HG02938 (cell line): ENCODE results near the gene PDE2A.

ENCODE experiments used
- ATAC-seq: cut with Tn5 transposase; IDR thresholded peaks from one replicate; pipeline ENCODE4 v1.9.1; 2021; ENCODE audit warnings: mild to moderate bottlenecking, moderate library complexity; ENCODE audit not compliant: unreplicated experiment

The PDE2A gene

DNA sequence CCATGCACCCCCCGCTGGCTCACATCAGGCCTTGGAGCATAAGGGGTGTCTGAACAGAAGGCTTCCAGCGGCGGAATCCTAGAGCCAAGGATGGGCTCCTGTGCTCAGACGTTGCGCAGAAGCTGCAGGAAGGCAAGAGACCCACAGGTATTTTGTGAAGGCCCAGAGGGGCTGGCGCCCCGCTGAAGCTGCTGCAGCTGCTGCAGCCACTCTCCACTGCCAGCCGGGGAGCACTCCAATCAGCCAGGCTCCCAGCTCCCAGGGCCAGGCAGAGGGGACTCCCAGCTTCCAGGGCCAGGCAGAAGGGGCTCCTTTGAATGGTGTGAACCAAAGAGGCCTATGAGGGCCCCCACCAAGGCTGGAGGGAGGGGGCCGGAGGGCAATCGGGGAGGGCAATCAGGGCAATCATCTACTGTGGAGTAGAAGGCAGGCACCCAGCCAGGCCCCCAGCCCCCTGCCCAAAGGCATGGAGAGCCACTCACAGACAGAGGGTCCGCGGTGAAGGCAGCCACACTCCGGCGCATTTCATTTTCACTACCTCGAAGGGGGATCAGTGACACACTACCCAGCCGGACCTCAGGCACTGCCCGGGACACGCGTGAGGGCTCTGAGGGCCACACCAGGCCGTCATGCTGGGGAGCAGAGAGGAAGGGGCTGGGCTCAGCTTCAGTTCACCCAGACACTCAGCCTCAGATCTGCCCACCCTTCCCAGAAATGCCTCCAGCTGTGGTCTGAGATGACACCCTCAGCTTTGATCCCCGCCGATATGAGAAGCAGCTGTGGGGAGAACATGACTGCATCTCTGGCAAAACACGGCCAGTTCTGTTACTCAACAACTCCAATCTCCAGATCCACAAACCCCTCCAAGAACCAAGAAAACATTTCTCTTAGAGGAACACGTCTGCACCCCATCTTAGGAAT, 11.6 kb upstream of the PDE2A start:
- ATAC-seq, result no peak

GRCh38 chr11:72684236-72684912, 10.2 kb upstream of the PDE2A start:
- no peak for ATAC-seq

- ATAC-seq, result no peak
Measured at GRCh38 chr11:72683782-72684200, 9.6 kb upstream of the PDE2A start.

GRCh38 chr11:72682858-72683243, 8.6 kb upstream of the PDE2A start:
- ATAC-seq, result no peak

DNA sequence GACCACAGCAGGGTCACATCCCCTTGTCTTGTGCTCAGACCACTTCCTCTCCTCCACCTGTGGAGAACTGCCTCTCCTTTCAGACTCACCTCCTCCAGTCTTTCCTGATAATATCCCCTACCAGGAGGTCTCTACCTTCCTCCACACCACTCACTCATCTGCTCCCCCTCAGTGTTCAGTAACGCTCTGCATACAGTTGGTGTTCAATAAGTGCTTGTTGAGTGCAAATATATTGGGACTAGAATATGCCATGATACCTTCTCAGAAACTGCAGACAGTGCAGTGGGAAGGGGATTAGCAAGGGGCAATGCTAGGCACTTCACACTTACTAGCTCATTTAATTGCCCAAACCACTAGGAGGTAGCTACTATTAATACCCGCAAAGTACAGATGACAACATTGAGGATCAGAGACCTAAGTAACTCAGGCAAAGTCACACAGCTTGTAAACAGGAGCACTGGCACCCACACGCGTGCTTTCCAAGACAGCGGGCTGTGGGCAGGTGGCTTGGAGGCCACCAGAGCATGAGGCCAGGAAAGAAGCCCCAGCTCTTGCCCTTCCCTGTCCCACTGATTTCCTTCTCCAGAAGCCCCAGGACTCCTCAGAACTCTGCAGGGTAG, 8.1 kb upstream of the PDE2A start:
- no peak for ATAC-seq

DNA sequence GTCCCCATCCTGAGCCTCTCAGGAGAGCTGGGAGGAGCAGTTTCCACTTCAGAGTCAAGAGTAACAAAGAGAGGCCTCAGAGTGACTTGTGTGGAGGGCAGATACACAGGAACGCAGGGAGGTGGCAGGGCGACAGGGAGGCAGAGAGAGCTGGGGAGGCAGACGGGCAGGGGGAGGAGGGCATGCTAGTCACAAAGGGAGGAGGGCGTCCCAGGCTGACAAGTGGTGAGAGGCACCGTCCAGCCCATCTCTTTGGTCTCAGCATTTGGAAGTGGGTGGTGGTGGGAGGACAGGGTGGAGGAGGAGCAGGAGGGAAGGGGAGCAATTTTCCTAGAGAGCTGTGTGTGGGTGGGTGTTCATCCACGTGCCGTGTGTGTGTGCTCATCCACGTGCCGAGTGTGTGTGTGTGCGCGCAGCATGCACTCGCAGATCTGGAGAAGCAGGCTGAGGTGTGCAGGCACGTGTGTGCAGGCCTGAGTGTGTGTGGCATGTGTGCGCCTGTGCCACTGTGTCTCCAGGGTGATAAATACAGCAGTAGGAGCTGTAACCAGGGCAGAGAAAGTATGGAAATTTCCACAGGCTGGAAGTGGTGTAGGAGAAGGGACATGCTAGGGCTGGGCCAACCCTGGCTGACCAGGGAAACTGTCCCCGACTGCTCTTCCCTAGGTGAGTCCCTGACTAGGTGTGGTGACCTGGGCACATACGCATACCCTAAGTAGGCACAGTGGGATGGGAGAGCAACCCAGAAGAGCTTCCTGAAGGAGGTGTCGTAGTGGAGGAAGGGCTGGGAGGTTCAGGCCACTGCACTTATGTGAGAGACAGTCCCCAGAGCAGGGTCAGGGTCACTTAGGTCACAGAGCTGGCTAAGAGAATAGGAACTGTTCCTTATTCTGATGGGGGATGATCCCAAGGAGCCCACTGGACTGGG, 7.3 kb upstream of the PDE2A start:
- no peak for ATAC-seq

DNA sequence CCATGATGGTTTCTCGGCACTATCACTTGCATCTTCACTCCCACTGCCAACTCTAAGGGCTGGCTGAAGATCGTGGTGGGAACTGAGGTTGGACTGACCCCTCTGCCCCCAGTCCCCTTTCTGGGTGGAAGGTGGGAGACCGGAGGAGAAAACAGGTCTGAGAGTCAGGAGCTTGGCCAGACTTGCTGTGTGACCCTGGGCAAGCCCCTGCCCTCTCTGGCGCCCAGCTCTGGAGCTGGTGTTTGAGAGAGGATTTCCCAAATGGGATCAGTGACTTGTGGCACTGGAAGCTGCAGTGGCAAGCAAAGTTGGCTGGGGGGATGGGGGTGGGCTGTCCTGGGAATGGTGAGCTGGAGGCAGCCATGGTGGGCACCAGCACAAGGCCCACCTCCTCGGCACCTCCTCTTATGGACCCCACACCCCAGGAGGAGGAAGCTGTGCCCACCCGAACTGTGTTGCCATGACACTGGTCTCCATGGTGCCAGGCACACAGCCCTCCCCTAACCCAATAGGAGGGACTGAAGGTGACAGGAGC, 6.5 kb upstream of the PDE2A start:
- no peak for ATAC-seq

DNA sequence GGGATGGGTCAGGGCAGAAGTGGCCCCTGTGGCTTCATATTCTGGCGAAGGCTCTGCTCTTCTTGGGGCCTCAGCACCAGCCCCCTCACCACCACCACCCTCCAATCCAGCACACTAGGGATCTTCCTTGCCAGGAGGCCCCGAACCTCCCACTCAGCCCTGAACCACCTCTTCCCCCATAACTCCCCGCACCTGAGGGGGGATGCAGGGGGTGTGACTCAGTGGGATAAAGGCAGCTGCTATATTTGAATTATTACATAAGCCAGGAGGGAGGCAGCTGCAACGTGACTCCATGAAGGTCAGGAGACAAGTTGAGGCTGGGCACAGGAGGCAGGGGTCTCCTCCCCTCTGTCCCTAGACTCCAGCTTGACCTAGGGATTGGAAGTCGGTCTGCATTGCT, 5.6 kb upstream of the PDE2A start:
- ATAC-seq, result no peak

DNA sequence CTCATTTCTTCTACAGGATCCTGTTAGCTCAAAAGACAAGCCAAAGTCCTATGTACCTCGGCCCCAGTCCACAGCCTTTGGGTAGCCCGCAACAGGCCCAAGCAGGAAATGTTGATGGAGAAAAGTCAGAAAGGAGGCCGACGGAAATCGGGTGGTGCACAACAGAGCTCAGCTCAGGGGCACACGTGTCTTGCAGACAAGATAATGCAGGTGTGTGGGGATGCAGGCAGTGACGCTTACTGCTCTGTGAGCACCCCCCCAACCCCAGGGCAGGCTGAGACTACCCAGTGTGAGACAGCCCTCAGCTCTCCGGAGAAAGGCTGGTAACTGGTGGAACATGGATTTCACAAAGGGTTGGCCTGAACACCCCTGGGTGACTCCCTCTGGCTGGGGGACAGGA, 4.3 kb upstream of the PDE2A start:
- no peak for ATAC-seq

DNA sequence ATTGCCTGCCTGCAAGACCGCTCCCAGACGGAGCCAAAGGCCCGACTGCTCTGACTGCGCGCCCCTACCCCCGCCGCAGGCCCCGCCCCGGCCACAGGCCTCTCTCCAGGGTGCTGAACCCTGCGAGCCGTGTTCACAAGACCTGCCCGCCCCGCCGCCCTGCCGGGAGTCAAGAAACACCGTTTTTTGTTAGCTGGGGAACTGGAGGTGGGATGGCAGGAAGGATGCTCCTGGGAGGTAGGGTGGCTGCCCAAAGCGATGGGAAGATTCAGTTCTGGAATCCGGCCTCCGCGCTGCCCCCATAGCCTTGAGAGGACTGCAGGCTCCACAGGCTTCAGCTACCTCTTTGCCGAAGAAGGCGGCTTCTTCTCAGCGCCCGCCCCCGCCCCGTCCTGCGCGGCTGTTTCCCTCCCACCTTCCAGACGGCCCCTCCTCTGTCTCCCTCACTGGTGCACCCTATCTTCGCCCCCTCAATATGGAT, 2.7 kb upstream of the PDE2A start:
- no peak for ATAC-seq

DNA sequence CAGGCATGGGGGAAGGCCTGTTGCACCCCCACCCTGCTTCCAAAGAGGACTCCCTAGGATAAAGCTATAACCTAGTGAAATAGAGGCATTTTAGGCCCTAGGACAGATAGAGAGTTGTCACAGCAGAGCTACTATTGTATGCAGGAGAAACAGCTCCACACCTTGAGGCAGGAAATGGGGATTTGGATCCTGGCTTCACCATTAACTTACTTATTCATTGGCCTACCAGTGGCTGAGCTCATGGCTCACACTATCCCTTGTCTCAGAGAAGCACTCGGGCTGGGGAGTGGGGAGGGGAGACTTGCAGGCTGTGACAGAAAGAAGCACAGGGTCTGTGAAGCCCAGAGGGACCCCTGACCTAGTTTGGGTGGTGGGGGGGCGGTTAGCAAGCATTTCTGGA, 999 bp upstream of the PDE2A start:
- no peak for ATAC-seq

GRCh38 chr11:72673284-72673942, 809 bp downstream of the PDE2A start:
- ATAC-seq, result no peak

GRCh38 chr11:72672597-72673238, 1.5 kb downstream of the PDE2A start:
- ATAC-seq, result no peak

GRCh38 chr11:72671152-72672099, 2.8 kb downstream of the PDE2A start:
- ATAC-seq, result no peak

- no peak for ATAC-seq
Measured at GRCh38 chr11:72670041-72670440, 4.2 kb downstream of the PDE2A start.

- no peak for ATAC-seq
Measured at GRCh38 chr11:72669527-72669926, 4.7 kb downstream of the PDE2A start.

DNA sequence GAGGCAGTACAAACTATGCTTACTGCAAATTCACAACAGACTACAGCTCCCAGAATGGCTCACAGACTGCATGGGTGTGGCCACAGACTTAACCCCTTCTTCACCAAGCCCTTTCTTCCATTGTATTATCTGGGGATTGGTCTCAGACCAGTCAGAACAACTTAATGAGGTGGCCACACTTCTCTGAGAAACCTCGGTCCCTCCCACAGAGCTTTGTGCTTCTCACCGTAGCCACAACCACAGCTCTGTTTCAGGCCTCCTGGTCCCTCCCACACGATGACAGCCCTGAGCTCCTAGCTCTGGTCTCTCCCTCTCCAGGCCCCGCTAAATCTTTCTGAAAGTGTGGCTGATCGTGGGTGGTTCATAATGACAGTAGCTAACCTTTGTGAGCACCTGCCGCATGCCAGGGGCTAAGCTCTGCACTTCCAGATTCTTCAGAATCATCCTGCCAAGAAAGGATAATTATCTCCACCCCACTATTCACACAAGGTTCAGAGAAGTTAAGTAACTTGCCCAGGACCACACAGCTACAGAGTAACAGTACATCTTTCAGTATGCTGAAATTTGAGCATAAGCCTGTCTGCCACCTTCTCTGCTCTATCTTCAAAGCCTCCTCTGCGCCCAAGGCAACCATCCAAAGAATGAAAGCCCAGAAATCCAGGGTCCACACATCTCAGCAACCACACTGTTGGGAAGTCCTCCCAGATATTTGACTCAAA, 5.4 kb downstream of the PDE2A start:
- ATAC-seq, result peak; percentile 66
